WERI-Rb-1 (cell line): ENCODE measurements around the gene ATP8A2.

Experiments
- DNase-seq: peaks from one replicate; pipeline ENCODE4 v3.0.0-alpha.2; 2020
- H3K27ac ChIP-seq: fragments of 250-450 bp; sonication (Bioruptor Pico); 2 replicates; pipeline ENCODE4 v1.5.1; 2020; ENCODE audit warnings: mild to moderate bottlenecking, moderate library complexity
- H3K27me3 ChIP-seq: fragments of 250-450 bp; sonication (Bioruptor Pico); 2 replicates; pipeline ENCODE4 v1.5.1; 2021; ENCODE audit warnings: mild to moderate bottlenecking, low read depth, moderate library complexity; ENCODE audit not compliant: insufficient read depth, severe bottlenecking
- H3K36me3 ChIP-seq: fragments of 250-450 bp; sonication (Bioruptor Pico); 2 replicates; pipeline ENCODE4 v1.5.1; 2020; ENCODE audit warnings: mild to moderate bottlenecking, moderate library complexity
- H3K4me3 ChIP-seq: 2 replicates; pipeline ENCODE4 v1.5.1; 2011; ENCODE audit warnings: low read depth, mild to moderate bottlenecking, control low read depth, low read length
- H3K9me3 ChIP-seq: fragments of 250-450 bp; sonication (Bioruptor Pico); 2 replicates; pipeline ENCODE4 v1.5.1; 2021; ENCODE audit warnings: mild to moderate bottlenecking, moderate library complexity; ENCODE audit not compliant: severe bottlenecking
- TF ChIP-seq, protein P1 (sequence below): IDR thresholded peaks from 2 replicates; pipeline ENCODE4 v1.5.1; 2011; ENCODE audit warnings: low read depth, mild to moderate bottlenecking, control low read depth, inconsistent platforms, low read length

The ATP8A2 gene

DNA sequence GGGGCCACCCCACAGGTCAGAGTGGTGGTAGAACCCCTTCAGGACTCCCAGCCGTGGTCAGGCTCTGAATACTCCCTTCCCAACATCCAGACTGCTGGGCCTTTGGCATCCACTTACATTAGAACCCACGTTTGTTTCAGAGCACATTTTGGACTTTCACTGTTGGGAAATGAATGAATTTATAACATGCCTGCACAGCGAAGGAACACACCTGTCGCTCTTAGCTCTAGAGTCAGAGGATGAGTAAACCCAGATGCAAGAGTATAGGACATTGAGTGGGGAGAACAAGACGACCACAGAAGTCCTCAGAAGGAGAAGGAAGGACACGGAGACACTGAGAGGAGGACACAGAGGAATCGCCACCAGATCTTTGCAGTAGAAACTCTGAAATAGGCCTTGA is 649.1 kb downstream of the ATP8A2 start:
- no peak for DNase-seq
- Histone ChIP-seq H3K27me3 (no peaks in the 10 kb centered on the region), H3K27ac (no peak overlapping the region), H3K9me3 (no peaks in the 10 kb centered on the region), H3K36me3 (no peaks in the 10 kb centered on the region), H3K4me3 (no peak overlapping the region)
- TF ChIP-seq, protein P1, sequence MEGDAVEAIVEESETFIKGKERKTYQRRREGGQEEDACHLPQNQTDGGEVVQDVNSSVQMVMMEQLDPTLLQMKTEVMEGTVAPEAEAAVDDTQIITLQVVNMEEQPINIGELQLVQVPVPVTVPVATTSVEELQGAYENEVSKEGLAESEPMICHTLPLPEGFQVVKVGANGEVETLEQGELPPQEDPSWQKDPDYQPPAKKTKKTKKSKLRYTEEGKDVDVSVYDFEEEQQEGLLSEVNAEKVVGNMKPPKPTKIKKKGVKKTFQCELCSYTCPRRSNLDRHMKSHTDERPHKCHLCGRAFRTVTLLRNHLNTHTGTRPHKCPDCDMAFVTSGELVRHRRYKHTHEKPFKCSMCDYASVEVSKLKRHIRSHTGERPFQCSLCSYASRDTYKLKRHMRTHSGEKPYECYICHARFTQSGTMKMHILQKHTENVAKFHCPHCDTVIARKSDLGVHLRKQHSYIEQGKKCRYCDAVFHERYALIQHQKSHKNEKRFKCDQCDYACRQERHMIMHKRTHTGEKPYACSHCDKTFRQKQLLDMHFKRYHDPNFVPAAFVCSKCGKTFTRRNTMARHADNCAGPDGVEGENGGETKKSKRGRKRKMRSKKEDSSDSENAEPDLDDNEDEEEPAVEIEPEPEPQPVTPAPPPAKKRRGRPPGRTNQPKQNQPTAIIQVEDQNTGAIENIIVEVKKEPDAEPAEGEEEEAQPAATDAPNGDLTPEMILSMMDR = no peak

DNA sequence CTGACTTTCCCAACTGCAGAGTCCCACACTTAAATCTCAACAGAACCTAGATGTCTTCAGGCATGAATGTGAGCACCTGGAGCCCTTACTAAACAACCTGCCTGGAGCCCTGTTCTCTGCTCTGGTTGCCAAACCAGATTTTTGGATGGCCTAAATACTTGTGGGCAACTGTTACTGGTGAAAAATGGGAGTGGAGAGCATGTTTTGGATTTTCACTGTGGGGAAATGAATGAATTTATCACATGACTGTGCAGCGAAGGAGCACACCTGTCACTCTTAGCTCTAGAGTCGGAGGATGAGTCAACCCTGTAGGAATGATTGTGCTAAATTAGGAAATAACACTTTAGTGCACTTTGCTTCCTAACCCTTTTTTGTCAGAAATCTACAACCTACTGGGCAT is 649.7 kb downstream of the ATP8A2 start:
- Histone ChIP-seq H3K36me3 (no peaks in the 10 kb centered on the region), H3K27me3 (no peaks in the 10 kb centered on the region), H3K4me3 (no peak overlapping the region), H3K27ac (no peak overlapping the region), H3K9me3 (no peaks in the 10 kb centered on the region)
- TF ChIP-seq, protein P1 = no peak
- DNase-seq = no peak

DNA sequence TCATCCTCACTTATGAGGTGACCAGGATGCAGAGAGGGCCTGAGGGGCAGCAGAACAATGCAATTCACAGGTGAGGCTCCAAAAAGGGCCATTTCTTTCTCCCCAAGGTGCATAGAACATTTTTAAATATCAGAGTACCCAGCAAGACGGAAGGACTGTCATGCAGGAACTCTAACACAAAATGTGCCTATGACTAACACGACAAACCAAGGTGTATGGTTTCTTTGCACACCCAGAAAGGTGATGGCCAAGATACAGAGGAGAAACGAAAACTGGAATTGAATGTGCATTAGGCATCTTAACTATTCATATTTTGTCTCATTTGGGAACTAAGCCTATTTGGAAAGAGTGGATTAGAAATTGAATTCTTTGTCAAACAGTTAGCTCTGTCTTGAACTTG is 650.2 kb downstream of the ATP8A2 start:
- no peak for DNase-seq
- Histone ChIP-seq H3K4me3 (no peak overlapping the region), H3K27me3 (no peaks in the 10 kb centered on the region), H3K27ac (no peak overlapping the region), H3K36me3 (no peaks in the 10 kb centered on the region), H3K9me3 (no peaks in the 10 kb centered on the region)
- TF ChIP-seq, protein P1 = no peak

DNA sequence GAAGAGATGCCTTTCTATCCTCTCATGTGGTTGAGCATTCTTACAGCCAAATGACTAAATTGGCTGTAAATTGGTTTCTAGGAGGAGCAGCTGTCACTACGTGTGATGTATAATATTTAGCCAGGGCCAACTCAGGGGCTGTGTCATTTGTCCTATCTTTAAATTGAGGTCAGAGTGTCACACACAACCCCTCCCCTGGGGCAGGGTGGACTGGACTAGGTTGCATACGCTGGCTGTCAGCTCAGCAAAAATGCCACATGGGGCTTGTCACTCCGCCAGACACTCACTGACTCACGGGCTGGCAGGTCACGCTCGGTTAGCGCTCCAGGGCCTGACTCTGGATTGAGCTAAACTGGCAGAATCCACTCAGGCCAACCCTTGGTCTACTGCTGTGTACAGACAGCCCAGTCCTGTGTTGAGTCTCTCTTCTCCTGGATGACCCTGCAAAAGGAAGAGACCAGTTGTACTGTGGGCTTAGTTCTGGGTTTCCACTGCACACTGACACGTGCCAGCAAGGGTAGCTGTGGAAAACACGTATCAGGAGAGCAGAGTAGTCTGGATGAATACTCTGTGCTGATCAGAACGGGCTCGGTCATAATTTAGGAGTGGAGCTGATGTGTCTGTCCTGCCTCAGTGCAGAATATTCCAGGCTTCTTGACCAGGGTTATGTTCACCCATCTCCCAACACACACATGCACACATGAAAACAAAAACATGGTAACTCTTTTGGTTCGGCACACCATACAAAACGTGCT is 650.9 kb downstream of the ATP8A2 start:
- no peak overlapping the region for H3K27ac ChIP-seq
- TF ChIP-seq, protein P1 = no peak
- no peak for DNase-seq
- no peaks in the 10 kb centered on the region for H3K27me3 ChIP-seq
- H3K36me3 ChIP-seq = no peaks in the 10 kb centered on the region
- H3K9me3 ChIP-seq = no peaks in the 10 kb centered on the region
- H3K4me3 ChIP-seq = no peak overlapping the region

DNA sequence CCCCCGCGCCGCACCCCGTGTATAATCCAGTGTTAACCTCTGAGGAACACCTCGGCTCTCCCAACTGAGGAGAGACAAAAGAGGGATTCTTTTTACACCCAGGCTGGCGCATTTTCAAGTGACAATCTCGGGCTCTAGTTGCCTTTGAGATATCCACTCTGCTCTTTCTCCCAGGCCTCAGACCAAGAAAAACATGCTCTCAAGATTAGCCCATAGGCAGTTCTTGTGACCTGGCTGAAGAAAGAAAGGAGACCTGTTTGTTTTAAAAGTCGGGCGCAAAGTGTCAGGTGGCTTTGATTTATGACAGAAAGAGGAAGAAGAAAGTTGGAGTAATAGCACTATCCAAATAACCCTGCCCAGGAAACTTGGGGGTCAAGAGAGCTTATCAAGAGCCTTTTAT is 652.8 kb downstream of the ATP8A2 start:
- Histone ChIP-seq H3K9me3 (no peaks in the 10 kb centered on the region), H3K27me3 (no peaks in the 10 kb centered on the region)
- DNase-seq = no peak

More for the DNA sequence above, 652.8 kb downstream of the ATP8A2 start:
- Histone ChIP-seq H3K36me3 (no peaks in the 10 kb centered on the region), H3K27ac (no peak overlapping the region), H3K4me3 (no peak overlapping the region)
- TF ChIP-seq, protein P1 = no peak
